Smooth muscle cell (in vitro differentiated cells): ENCODE data around the gene ESYT2. TPM values are rescaled to one million over a fixed set of nuclear protein-coding genes. Genes with fewer than 3 reads are reported as not detected.

ENCODE experiments used
- DNase-seq: peaks from one replicate; lab custom pipeline; 2025; ENCODE audit not compliant: unreplicated experiment; lab: John Stamatoyannopoulos, UW
- H2AFZ ChIP-seq: fragments of 200-600 bp; sonication (generic); 2 replicates; pipeline ENCODE4 v1.6.0; 2016; ENCODE audit warnings: antibody characterized with exemption, low read depth, mild to moderate bottlenecking
- H3F3A ChIP-seq: fragments of 200-600 bp; sonication (generic); 2 replicates; pipeline ENCODE4 v1.6.0; 2017; ENCODE audit warnings: antibody characterized with exemption, low read depth
- H3K27ac ChIP-seq: fragments of 200-600 bp; sonication (generic); 2 replicates; pipeline ENCODE4 v1.5.1; 2016; ENCODE audit warnings: low read depth, mild to moderate bottlenecking
- H3K27me3 ChIP-seq: fragments of 200-600 bp; sonication (generic); 2 replicates; pipeline ENCODE4 v1.6.1; 2016; ENCODE audit warnings: low read depth, mild to moderate bottlenecking
- H3K36me3 ChIP-seq: fragments of 200-600 bp; sonication (generic); 2 replicates; pipeline ENCODE4 v1.5.1; 2016; ENCODE audit warnings: low read depth
- H3K4me1 ChIP-seq: fragments of 200-600 bp; sonication (generic); 2 replicates; pipeline ENCODE4 v1.5.1; 2016; ENCODE audit warnings: low read depth
- H3K4me2 ChIP-seq: fragments of 200-600 bp; sonication (generic); 2 replicates; pipeline ENCODE4 v1.6.0; 2016; ENCODE audit warnings: mild to moderate bottlenecking
- H3K4me3 ChIP-seq: fragments of 200-600 bp; sonication (generic); 2 replicates; pipeline ENCODE4 v1.5.1; 2016; ENCODE audit warnings: mild to moderate bottlenecking
- H3K79me2 ChIP-seq: fragments of 200-600 bp; sonication (generic); 2 replicates; pipeline ENCODE4 v1.6.0; 2016; ENCODE audit warnings: low read depth, mild to moderate bottlenecking
- H3K9ac ChIP-seq: fragments of 200-600 bp; sonication (generic); 2 replicates; pipeline ENCODE4 v1.6.0; 2016; ENCODE audit warnings: low read depth
- H3K9me3 ChIP-seq: fragments of 200-600 bp; sonication (generic); replicated peaks from 2 replicates; pipeline ENCODE4 v1.5.1; 2016; ENCODE audit warnings: low read depth
- H4K20me1 ChIP-seq: fragments of 200-600 bp; sonication (generic); 2 replicates; pipeline ENCODE4 v1.6.0; 2016; ENCODE audit warnings: low read depth
- WGBS: methylation state at CpG from one replicate; pipeline ENCODE4 v1.1.7; 2016; ENCODE audit warnings: low lambda C conversion rate; 5-methylcytosine and 5-hydroxymethylcytosine counted together
- polyA plus RNA-seq: library from polyadenylated mRNA; unstranded; fragments of >200 nt; fragmentation: Nextera tagmentation; extraction: Ambion mirVana; gene quantifications from 2 replicates; pipeline ENCODE4 v1.2.1, GENCODE V29; 2016
- total RNA-seq: library from RNA; depleted of rRNA; stranded (reverse); fragments of >200 nt; gene quantifications from 2 replicates; pipeline ENCODE4 v1.2.3, GENCODE V29; 2014
- TF ChIP-seq, protein P1 (sequence below): fragments of 200-600 bp; sonication (generic); IDR thresholded peaks from 2 replicates; pipeline ENCODE4 v1.5.1; 2017; ENCODE audit warnings: borderline replicate concordance, mild to moderate bottlenecking, antibody characterized with exemption; ENCODE audit not compliant: insufficient read depth, poor library complexity, severe bottlenecking

ESYT2 gene
- total and polyA plus RNA-seq, 2 experiments from 2014 or later = 27.9 to 69.4 TPM

DNA sequence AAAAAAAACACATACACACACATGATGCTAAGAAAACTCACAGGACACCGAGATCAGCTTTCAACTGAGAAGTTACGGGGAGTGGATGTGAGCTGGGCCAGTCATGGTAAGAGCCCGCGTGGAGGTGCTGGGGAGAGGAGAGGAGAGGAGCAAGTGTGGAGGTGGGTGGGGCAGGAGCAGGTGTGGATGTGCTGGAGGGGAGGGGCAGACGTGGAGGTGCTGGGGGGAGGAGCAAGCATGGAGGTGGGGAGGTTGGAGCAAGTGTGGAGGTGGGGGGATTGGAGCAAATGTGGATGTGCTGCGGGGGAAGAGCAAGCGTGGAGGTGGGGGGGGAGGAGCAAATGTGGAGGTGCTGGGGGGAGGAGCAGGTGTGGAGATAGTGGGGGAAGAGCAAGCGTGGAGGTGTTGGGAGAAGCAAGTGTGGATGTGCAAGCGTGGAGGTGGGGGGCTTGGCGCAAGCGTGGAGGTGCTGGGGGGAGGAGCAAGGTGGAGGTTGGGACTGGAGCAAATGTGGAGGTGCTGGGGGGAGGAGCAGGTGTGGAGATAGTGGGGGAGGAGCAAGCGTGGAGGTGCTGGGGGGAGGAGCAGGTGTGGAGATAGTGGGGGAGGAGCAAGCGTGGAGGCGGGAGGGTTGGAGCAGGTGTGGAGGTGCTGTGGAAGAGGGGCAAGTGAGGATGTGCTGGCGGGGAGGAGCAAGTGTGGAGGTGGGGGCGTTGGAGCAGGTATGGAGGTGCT, 100.2 kb downstream of the ESYT2 start:
- H3K4me1 ChIP-seq = no peaks in the 10 kb centered on the region
- no peak overlapping the region for H3K4me2 ChIP-seq
- H4K20me1 ChIP-seq = no peaks in the 10 kb centered on the region
- DNase-seq = no peak
- H2AFZ ChIP-seq = no peak overlapping the region
- no peaks in the 10 kb centered on the region for H3K27me3 ChIP-seq
- 95% methylated on average over 9 of the region's 16 CpGs for WGBS
- TF ChIP-seq, protein P1, sequence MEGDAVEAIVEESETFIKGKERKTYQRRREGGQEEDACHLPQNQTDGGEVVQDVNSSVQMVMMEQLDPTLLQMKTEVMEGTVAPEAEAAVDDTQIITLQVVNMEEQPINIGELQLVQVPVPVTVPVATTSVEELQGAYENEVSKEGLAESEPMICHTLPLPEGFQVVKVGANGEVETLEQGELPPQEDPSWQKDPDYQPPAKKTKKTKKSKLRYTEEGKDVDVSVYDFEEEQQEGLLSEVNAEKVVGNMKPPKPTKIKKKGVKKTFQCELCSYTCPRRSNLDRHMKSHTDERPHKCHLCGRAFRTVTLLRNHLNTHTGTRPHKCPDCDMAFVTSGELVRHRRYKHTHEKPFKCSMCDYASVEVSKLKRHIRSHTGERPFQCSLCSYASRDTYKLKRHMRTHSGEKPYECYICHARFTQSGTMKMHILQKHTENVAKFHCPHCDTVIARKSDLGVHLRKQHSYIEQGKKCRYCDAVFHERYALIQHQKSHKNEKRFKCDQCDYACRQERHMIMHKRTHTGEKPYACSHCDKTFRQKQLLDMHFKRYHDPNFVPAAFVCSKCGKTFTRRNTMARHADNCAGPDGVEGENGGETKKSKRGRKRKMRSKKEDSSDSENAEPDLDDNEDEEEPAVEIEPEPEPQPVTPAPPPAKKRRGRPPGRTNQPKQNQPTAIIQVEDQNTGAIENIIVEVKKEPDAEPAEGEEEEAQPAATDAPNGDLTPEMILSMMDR = no peak
- no peaks in the 10 kb centered on the region for H3F3A ChIP-seq
- no peak overlapping the region for H3K27ac ChIP-seq
- H3K36me3 ChIP-seq = no peaks in the 10 kb centered on the region
- H3K4me3 ChIP-seq = no peak overlapping the region
- H3K9me3 ChIP-seq = no peaks in the 10 kb centered on the region
- no peak overlapping the region for H3K9ac ChIP-seq
- no peaks in the 10 kb centered on the region for H3K79me2 ChIP-seq

DNA sequence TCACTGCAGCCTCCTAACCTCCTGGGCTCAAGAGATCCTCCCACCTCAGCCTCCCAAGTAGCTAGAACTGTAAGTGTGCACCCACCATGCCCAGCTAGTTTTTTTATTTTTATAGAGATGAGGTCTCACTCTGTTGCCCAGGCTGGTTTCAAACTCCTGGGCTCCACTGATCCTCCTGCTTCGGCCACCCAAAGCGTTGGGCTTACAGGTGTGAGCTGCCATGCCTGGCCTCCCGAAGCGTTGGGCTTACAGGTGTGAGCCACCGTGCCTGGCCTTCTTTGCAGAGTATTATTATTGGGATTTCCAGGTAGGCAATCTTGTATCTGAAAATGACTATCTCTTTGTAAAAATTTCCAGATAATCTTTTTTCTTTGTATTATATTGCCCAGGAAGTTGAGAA, 101.6 kb downstream of the ESYT2 start:
- Histone ChIP-seq H3K4me2 (no peak overlapping the region), H2AFZ (no peak overlapping the region), H3K4me1 (no peaks in the 10 kb centered on the region), H3K27me3 (no peaks in the 10 kb centered on the region), H3K36me3 (no peaks in the 10 kb centered on the region), H3K9me3 (no peaks in the 10 kb centered on the region), H3K27ac (no peak overlapping the region), H3K4me3 (no peak overlapping the region), H3K79me2 (no peaks in the 10 kb centered on the region), H3K9ac (no peak overlapping the region), H4K20me1 (no peaks in the 10 kb centered on the region), H3F3A (no peaks in the 10 kb centered on the region)
- no peak for DNase-seq
- TF ChIP-seq, protein P1 = no peak
- 96% methylated on average over 5 of the region's 5 CpGs for WGBS

DNA sequence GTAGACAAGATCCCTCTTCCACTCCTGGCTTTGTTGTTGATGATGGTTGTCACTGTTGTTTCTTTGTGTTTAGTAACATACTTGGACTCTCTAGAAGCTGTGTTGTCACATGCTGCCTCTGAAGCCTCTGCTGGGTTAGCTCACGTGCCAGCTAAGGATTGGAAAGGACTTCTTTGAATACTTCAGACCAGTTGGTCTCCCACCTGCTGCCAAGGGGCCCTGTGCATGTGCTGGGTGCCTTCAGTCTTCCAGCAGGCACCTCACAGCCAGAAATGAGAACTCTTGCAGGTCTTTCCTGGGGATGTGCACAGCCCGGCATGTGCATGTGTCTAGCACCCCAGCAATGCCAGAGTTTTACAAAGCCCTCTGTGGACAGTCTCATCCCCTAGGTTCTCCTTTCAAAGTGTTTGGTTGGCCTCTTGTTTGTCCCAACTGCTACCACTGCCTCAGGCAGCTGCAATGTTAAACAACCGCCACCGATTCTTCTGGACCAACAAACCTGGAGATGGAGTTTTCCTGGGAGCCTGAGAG, 103.0 kb downstream of the ESYT2 start:
- no peak overlapping the region for H3K27ac ChIP-seq
- no peak overlapping the region for H3K4me2 ChIP-seq
- H3F3A ChIP-seq = no peaks in the 10 kb centered on the region
- no peaks in the 10 kb centered on the region for H3K36me3 ChIP-seq
- 90% methylated on average over 4 of the region's 4 CpGs for WGBS
- no peak overlapping the region for H3K4me3 ChIP-seq
- no peaks in the 10 kb centered on the region for H3K27me3 ChIP-seq
- TF ChIP-seq, protein P1 = no peak
- H2AFZ ChIP-seq = no peak overlapping the region
- H3K9me3 ChIP-seq = no peaks in the 10 kb centered on the region
- H3K9ac ChIP-seq = no peak overlapping the region
- no peaks in the 10 kb centered on the region for H3K4me1 ChIP-seq
- no peaks in the 10 kb centered on the region for H3K79me2 ChIP-seq
- no peak for DNase-seq
- H4K20me1 ChIP-seq = no peaks in the 10 kb centered on the region

DNA sequence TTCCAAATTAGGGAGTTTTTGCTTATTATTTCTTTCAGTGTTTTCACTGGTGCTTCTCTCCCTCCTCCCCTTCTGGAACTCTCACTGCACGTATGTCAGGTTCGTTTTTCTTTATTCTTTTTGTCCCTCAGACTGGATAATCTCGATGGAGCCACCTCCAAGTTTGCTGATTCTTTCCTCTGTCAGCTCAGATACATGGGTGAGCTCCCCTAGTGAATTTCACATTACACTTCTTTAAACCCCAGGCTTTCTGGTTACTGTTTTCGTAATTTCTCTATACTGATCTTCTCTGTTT, 103.9 kb downstream of the ESYT2 start:
- Histone ChIP-seq H2AFZ (no peak overlapping the region), H3K4me1 (no peaks in the 10 kb centered on the region), H3K79me2 (no peaks in the 10 kb centered on the region), H3K4me3 (no peak overlapping the region), H3K27me3 (no peaks in the 10 kb centered on the region), H3K36me3 (no peaks in the 10 kb centered on the region), H4K20me1 (no peaks in the 10 kb centered on the region), H3K27ac (no peak overlapping the region), H3F3A (no peaks in the 10 kb centered on the region), H3K9me3 (no peaks in the 10 kb centered on the region), H3K9ac (no peak overlapping the region), H3K4me2 (no peak overlapping the region)
- TF ChIP-seq, protein P1 = no peak
- WGBS = 90% methylated on average over 4 of the region's 4 CpGs
- DNase-seq = no peak
